ENCODE measurements around the gene EPAS1.

DNA sequence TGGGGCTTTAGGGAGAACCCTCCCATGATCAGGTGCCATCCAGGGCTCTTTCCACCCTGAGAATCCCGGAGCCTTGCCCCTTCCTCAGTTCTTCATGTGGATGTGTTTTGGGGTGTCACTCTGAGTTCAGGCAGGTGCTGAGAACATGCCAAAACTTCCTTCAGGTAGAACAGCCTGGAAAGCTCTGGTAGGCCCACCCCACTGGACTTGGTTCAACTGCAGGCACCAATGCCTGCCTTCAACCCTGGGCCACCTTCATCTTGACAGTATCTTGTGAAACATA lies 85.8 kb downstream of the EPAS1 start:
- TF ChIP-seq CTCF (conservative IDR thresholded peaks at IDR 0.05 in 1 of 2, IDR thresholded peaks at IDR 0.05 in 1 of 2; ENCODE audit: extremely low read depth in 1 of 2, insufficient read depth in 1 of 2, low read depth in 1 of 2, low read length in 2 of 2) (no peak), EZH2 (IDR thresholded peaks at IDR 0.05; ENCODE audit: borderline replicate concordance, low read length) (no peak)

All from mammary epithelial cell (primary cell).